ENCODE measurements around the gene SHANK3. TPM values are rescaled to one million over a fixed set of nuclear protein-coding genes. Genes with fewer than 3 reads are reported as not detected.
"Not testable (repeated sequence)": the region's sequence is repeated elsewhere in the genome, so short reads cannot be mapped to it uniquely, and the experiment has no call there.

The SHANK3 gene
- polyA plus RNA-seq, 1 of the 3 experiments (the other 2 are of a cell fraction) = 1.5 TPM

DNA sequence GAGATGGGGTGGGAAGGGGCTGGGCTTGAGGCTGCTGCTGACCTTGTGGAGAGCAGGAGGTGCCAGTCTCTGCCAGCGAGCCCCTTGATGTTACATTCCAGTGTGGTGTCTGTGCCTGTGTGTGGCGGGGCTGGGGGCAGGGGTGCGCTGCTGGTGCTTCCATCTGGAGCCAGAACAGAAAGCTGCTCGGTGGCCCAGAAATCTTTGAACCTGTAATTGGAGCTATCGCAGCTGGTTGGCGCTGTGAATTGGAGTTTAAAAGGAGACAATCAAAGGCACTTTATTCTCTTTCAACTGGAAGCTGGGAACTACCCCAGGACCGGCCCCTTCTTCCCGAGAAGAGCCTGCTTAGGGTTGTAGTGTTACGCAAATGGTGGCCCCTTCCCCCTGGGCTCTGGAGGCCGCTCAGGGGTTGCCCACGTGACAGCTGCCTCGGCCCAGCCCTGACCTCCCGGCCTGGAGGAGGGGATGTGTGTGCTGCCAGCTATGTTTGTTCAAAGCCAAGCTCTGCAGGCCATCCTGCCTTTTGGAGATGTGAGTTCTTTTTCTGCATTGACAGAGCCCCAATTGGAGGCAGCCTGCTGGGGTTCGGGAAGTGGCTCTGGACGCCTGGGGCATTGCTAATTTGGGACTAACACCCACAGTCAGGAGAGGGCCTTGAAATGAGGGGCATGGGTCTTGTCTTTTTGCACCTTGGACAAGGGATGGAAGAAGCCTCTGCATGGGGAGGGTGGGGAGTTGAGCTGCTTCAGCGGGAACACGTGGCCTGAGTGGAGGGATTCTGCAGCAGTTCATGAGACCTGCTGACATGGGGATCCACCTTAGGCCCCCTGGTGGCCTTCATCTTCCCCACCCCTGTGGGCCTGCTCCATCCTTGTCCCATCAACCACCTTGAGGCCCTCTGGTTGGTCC lies 30.7 kb upstream of the SHANK3 start:
- WGBS (ENCODE audit: low lambda C conversion rate) = 90% methylated on average over 10 of the region's 17 CpGs

DNA sequence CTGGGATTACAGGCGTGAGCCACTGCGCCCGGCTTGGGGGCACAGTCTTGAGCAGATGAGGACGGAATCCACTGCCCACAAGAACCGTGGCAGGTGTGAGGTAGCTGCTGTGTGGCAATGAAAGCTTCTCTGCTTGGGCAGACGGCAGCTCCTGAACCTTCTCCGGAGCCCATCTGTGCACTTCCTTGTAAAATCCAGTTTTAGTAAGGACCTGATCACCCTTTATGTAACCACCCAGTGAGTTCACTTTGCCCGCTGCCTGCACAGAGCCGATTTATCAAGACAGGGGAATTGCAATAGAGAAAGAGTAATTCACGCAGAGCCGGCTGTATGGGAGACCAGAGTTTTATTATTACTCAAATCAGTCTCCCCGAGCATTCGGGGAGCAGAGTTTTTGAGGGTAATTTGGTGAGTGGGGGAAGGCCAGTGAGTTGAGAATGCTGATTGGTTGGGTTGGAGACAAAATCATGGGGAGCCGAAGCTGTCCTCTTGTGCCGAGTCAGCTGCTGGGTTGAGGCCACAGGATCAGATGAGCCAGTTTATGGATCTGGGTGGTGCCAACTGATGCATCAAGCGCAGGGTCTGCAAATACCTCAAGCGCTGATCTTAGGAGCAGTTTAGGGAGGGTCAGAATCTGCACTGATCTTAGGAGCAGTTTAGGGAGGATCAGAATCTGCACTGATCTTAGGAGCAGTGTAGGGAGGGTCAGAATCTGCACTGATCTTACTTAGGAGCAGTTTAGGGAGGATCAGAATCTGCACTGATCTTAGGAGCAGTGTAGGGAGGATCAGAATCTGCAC lies 29.4 kb upstream of the SHANK3 start:
- 74% methylated on average over 14 of the region's 17 CpGs for WGBS (ENCODE audit: low lambda C conversion rate)
- H3K27ac ChIP-seq (ENCODE audit: low read depth in 2 of 2, low read length in 1 of 2); H3K36me3 ChIP-seq (replicated peaks in 1 of 2; ENCODE audit: control insufficient read depth in 1 of 2, insufficient read depth in 2 of 2, low read length in 1 of 2); H3K9me2 ChIP-seq; H3K4me3 ChIP-seq (ENCODE audit: low read depth in 2 of 2, low read length in 1 of 2); H3F3A ChIP-seq (replicated peaks; ENCODE audit: insufficient read depth); H4K20me1 ChIP-seq (ENCODE audit: insufficient read depth); POLR2A ChIA-PET; H3K4me1 ChIP-seq (ENCODE audit: control insufficient read depth in 1 of 2, insufficient read depth in 2 of 2, low read depth in 1 of 2, low read length in 1 of 2); DNase-seq; H3K4me2 ChIP-seq; H2AFZ ChIP-seq (ENCODE audit: low read depth); H3K9ac ChIP-seq; H3K9me3 ChIP-seq; H3K79me2 ChIP-seq (ENCODE audit: insufficient read depth): not testable (repeated sequence)
- H3K27me3 ChIP-seq (ENCODE audit: insufficient read depth) = peaks cover 30% of the 10 kb centered on the region
- CTCF ChIA-PET = interaction anchor here (0.8 to 2.2 kb wide), 2 partner anchors 11 to 90 kb away, joined by 3 to 6 read pairs; no protein-coding TSS in a partner anchor

More for the DNA sequence above, 30.7 kb upstream of the SHANK3 start:
- Histone ChIP-seq H3K9me2 (no peaks in the 10 kb centered on the region), H3K27ac (ENCODE audit: low read depth in 2 of 2, low read length in 1 of 2) (no peak overlapping the region), H3K9ac (no peak overlapping the region), H3K4me2 (no peak overlapping the region), H3K36me3 (replicated peaks in 1 of 2; ENCODE audit: control insufficient read depth in 1 of 2, insufficient read depth in 2 of 2, low read length in 1 of 2) (no peaks in the 10 kb centered on the region), H2AFZ (ENCODE audit: low read depth) (no peak overlapping the region), H3K4me1 (ENCODE audit: control insufficient read depth in 1 of 2, insufficient read depth in 2 of 2, low read depth in 1 of 2, low read length in 1 of 2) (no peaks in the 10 kb centered on the region), H3K4me3 (ENCODE audit: low read depth in 2 of 2, low read length in 1 of 2) (no peak overlapping the region), H3K27me3 (ENCODE audit: insufficient read depth) (peaks cover 30% of the 10 kb centered on the region), H3F3A (replicated peaks; ENCODE audit: insufficient read depth) (no peaks in the 10 kb centered on the region), H4K20me1 (ENCODE audit: insufficient read depth) (no peaks in the 10 kb centered on the region), H3K9me3 (no peaks in the 10 kb centered on the region), H3K79me2 (ENCODE audit: insufficient read depth) (no peaks in the 10 kb centered on the region)
- no peak for DNase-seq
- TF ChIP-seq, protein P1, sequence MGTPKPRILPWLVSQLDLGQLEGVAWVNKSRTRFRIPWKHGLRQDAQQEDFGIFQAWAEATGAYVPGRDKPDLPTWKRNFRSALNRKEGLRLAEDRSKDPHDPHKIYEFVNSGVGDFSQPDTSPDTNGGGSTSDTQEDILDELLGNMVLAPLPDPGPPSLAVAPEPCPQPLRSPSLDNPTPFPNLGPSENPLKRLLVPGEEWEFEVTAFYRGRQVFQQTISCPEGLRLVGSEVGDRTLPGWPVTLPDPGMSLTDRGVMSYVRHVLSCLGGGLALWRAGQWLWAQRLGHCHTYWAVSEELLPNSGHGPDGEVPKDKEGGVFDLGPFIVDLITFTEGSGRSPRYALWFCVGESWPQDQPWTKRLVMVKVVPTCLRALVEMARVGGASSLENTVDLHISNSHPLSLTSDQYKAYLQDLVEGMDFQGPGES (IDR thresholded peaks at IDR 0.05; ENCODE audit: low read depth, low read length) = no peak
- no peak for TF ChIP-seq RXRA (IDR thresholded peaks at IDR 0.05; ENCODE audit: borderline replicate concordance, low read depth)
- no peak for TF ChIP-seq TAF1 (IDR thresholded peaks at IDR 0.05; ENCODE audit: borderline replicate concordance, low read depth, low read length)
- TF ChIP-seq, protein P2, sequence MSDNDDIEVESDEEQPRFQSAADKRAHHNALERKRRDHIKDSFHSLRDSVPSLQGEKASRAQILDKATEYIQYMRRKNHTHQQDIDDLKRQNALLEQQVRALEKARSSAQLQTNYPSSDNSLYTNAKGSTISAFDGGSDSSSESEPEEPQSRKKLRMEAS (IDR thresholded peaks at IDR 0.05; ENCODE audit: low read depth) = no peak
- TF ChIP-seq RCOR1 (IDR thresholded peaks at IDR 0.05; ENCODE audit: low read length) = no peak
- TF ChIP-seq, protein P3, sequence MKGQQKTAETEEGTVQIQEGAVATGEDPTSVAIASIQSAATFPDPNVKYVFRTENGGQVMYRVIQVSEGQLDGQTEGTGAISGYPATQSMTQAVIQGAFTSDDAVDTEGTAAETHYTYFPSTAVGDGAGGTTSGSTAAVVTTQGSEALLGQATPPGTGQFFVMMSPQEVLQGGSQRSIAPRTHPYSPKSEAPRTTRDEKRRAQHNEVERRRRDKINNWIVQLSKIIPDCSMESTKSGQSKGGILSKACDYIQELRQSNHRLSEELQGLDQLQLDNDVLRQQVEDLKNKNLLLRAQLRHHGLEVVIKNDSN (IDR thresholded peaks at IDR 0.05; ENCODE audit: borderline replicate concordance, low read depth) = no peak
- no peak for TF ChIP-seq MXI1 (IDR thresholded peaks at IDR 0.05; ENCODE audit: low read depth, low read length)
- TF ChIP-seq, protein P4, sequence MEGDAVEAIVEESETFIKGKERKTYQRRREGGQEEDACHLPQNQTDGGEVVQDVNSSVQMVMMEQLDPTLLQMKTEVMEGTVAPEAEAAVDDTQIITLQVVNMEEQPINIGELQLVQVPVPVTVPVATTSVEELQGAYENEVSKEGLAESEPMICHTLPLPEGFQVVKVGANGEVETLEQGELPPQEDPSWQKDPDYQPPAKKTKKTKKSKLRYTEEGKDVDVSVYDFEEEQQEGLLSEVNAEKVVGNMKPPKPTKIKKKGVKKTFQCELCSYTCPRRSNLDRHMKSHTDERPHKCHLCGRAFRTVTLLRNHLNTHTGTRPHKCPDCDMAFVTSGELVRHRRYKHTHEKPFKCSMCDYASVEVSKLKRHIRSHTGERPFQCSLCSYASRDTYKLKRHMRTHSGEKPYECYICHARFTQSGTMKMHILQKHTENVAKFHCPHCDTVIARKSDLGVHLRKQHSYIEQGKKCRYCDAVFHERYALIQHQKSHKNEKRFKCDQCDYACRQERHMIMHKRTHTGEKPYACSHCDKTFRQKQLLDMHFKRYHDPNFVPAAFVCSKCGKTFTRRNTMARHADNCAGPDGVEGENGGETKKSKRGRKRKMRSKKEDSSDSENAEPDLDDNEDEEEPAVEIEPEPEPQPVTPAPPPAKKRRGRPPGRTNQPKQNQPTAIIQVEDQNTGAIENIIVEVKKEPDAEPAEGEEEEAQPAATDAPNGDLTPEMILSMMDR (IDR thresholded peaks at IDR 0.05) = no peak; the same call in 1 of the 2 replicates
- no peak for TF ChIP-seq NFIC (IDR thresholded peaks at IDR 0.05; ENCODE audit: borderline replicate concordance)
- POLR2A ChIA-PET = no interaction called here
- CTCF ChIA-PET = interaction anchor here (0.8 to 2.3 kb wide), 5 partner anchors 13 to 91 kb away, joined by 3 to 6 read pairs (median 4); partner anchors contain the start of gene ARSA
